HepG2 (cell line): ENCODE data around the gene MDM4. TPM values are rescaled to one million over a fixed set of nuclear protein-coding genes. Genes with fewer than 3 reads are reported as not detected.

Source experiments
- BHLHE40 ChIP-seq: IDR thresholded peaks from 2 replicates; pipeline ENCODE4 v1.6.1; 2011; ENCODE audit warnings: low read length, improper control_type of control experiment
- FOXA1 ChIP-seq, 2 experiments: fragments of 450-650 bp in 1 of 2; sonication (generic) in 1 of 2; formaldehyde crosslinking in 1 of 2; IDR thresholded peaks; 2 replicates each; pipeline versions ENCODE4 v1.4.0 to v1.6.1; 2016 to 2020; ENCODE audit warnings: missing genetic modification reagents in 1 of 2
- GLI4 ChIP-seq: sonication (generic); formaldehyde crosslinking; IDR thresholded peaks from 2 replicates; pipeline ENCODE4 v1.5.1; 2020; ENCODE audit warnings: missing genetic modification reagents, mild to moderate bottlenecking, moderate library complexity, borderline replicate concordance
- KDM6A ChIP-seq: IDR thresholded peaks from 2 replicates; pipeline ENCODE4 v1.6.1; 2016; ENCODE audit warnings: low read depth
- SNRNP70 ChIP-seq: fragments of 200-400 bp; formaldehyde crosslinking; IDR thresholded peaks from 2 replicates; pipeline ENCODE4 v1.6.1; 2017; ENCODE audit warnings: mild to moderate bottlenecking, low read depth, low read length, moderate library complexity
- ZBED4 ChIP-seq: sonication (generic); formaldehyde crosslinking; IDR thresholded peaks from 2 replicates; pipeline ENCODE4 v1.4.0; 2020; ENCODE audit warnings: missing genetic modification reagents, borderline replicate concordance
- ZNF12 ChIP-seq: sonication (generic); formaldehyde crosslinking; IDR thresholded peaks from 2 replicates; pipeline ENCODE4 v1.5.0; 2020; ENCODE audit warnings: missing genetic modification reagents
- ZNF143 ChIP-seq: sonication (generic); formaldehyde crosslinking; IDR thresholded peaks from 2 replicates; pipeline ENCODE4 v1.4.0; 2020; ENCODE audit warnings: missing genetic modification reagents
- ZNF460 ChIP-seq: sonication (generic); formaldehyde crosslinking; IDR thresholded peaks from 2 replicates; pipeline ENCODE4 v1.5.1; 2020; ENCODE audit warnings: missing genetic modification reagents, mild to moderate bottlenecking, borderline replicate concordance
- ZNF556 ChIP-seq: sonication (generic); formaldehyde crosslinking; IDR thresholded peaks from 2 replicates; pipeline ENCODE4 v1.4.0; 2020; ENCODE audit warnings: mild to moderate bottlenecking, missing genetic modification reagents, borderline replicate concordance
- ZNF615 ChIP-seq: sonication (generic); formaldehyde crosslinking; IDR thresholded peaks from 2 replicates; pipeline ENCODE4 v1.5.0; 2020; ENCODE audit warnings: mild to moderate bottlenecking, missing genetic modification reagents, borderline replicate concordance
- polyA plus RNA-seq, 8 experiments: library from polyadenylated mRNA; depleted of rRNA in 3 of 8; stranded (reverse) in 7 of 8; unstranded in 1 of 8; fragments of >200 nt; fragmentation: Illumina TruSeq in 4 of 8; extraction: Trizol in 4 of 8; gene quantifications; 2 replicates each; pipeline versions ENCODE4 v1.2.1 to v1.2.3, GENCODE V29; 2011 to 2016; ENCODE audit warnings: low read depth in 4 of 8, missing spikeins in 1 of 8, mixed read lengths in 1 of 8; ENCODE audit not compliant: insufficient read depth in 1 of 8
- total RNA-seq, 5 experiments: library from RNA; depleted of rRNA; stranded (reverse); fragments of >200 nt; fragmentation: Illumina TruSeq; extraction: Trizol; gene quantifications; 2 replicates each; pipeline ENCODE4 v1.2.3, GENCODE V29; 2016; ENCODE audit warnings: low read depth in 1 of 5
- TF ChIP-seq, protein P1 (sequence below): sonication (generic); formaldehyde crosslinking; IDR thresholded peaks from 2 replicates; pipeline ENCODE4 v1.5.0; 2020; ENCODE audit warnings: mild to moderate bottlenecking, missing genetic modification reagents
- TF ChIP-seq, protein P2 (sequence below), 2 experiments: fragments of 450-650 bp in 1 of 2; sonication (generic) in 1 of 2; formaldehyde crosslinking in 1 of 2; IDR thresholded peaks; 2 replicates each; pipeline versions ENCODE4 v1.6.1 to v1.8.0; 2016 to 2022; ENCODE audit warnings: antibody characterized with exemption in 1 of 2, mild to moderate bottlenecking in 1 of 2, missing genetic modification reagents in 1 of 2

The MDM4 gene
- total and polyA plus RNA-seq, 2 of the 13 experiments (the other 11 are each of a cell fraction or from before 2014, with no cell fraction given), result 14.9 to 19.0 TPM

DNA sequence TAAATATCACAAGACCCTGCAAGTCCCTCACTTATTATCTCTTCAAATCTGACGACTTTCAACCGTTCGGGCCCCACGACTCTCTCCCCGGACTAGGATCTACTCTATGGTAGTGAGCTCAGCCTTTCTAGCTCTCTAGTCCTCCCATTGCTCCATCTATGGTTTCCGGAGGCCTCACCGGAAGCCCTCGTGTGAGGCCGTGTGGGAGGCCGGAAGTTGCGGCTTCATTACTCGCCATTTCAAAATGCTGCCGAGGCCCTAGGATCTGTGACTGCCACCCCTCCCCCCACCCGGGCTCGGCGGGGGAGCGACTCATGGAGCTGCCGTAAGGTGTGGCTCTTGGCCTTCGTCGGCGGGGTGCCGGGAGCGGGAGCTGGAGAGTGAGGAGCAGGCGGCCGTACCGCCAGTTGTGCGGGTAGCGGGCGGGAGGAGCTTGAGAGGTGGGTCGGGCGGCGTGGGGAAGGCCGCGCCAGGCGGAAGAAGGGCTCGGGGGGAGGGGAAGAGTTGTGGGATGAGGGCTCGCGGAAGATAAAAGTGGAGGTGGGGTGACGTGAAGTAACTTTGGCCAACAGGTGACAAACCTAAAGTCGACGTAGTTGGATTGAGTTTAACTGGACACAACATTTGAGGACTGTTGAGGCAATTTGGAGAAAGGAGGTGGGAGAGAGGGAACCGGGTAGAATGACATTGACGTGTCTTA, at the start of gene MDM4 (continued):
- no peak for TF ChIP-seq BHLHE40
- TF ChIP-seq ZNF460 (CRISPR knock-in tag), result no peak
- TF ChIP-seq, protein P1, sequence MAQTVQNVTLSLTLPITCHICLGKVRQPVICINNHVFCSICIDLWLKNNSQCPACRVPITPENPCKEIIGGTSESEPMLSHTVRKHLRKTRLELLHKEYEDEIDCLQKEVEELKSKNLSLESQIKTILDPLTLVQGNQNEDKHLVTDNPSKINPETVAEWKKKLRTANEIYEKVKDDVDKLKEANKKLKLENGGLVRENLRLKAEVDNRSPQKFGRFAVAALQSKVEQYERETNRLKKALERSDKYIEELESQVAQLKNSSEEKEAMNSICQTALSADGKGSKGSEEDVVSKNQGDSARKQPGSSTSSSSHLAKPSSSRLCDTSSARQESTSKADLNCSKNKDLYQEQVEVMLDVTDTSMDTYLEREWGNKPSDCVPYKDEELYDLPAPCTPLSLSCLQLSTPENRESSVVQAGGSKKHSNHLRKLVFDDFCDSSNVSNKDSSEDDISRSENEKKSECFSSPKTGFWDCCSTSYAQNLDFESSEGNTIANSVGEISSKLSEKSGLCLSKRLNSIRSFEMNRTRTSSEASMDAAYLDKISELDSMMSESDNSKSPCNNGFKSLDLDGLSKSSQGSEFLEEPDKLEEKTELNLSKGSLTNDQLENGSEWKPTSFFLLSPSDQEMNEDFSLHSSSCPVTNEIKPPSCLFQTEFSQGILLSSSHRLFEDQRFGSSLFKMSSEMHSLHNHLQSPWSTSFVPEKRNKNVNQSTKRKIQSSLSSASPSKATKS (CRISPR knock-in tag), result peak; percentile 93
- TF ChIP-seq, protein P2, sequence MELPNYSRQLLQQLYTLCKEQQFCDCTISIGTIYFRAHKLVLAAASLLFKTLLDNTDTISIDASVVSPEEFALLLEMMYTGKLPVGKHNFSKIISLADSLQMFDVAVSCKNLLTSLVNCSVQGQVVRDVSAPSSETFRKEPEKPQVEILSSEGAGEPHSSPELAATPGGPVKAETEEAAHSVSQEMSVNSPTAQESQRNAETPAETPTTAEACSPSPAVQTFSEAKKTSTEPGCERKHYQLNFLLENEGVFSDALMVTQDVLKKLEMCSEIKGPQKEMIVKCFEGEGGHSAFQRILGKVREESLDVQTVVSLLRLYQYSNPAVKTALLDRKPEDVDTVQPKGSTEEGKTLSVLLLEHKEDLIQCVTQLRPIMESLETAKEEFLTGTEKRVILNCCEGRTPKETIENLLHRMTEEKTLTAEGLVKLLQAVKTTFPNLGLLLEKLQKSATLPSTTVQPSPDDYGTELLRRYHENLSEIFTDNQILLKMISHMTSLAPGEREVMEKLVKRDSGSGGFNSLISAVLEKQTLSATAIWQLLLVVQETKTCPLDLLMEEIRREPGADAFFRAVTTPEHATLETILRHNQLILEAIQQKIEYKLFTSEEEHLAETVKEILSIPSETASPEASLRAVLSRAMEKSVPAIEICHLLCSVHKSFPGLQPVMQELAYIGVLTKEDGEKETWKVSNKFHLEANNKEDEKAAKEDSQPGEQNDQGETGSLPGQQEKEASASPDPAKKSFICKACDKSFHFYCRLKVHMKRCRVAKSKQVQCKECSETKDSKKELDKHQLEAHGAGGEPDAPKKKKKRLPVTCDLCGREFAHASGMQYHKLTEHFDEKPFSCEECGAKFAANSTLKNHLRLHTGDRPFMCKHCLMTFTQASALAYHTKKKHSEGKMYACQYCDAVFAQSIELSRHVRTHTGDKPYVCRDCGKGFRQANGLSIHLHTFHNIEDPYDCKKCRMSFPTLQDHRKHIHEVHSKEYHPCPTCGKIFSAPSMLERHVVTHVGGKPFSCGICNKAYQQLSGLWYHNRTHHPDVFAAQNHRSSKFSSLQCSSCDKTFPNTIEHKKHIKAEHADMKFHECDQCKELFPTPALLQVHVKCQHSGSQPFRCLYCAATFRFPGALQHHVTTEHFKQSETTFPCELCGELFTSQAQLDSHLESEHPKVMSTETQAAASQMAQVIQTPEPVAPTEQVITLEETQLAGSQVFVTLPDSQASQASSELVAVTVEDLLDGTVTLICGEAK (IDR thresholded peaks at IDR 0.05), result peak; percentile 83
- TF ChIP-seq, protein P2 (CRISPR knock-in tag; IDR thresholded peaks at IDR 0.05), result no peak; the same call in none of the 2 replicates
- no peak; the same call in 1 of the 2 replicates for TF ChIP-seq ZBED4
- TF ChIP-seq SNRNP70, result no peak
- peak; percentile 65; the same call in 1 of the 2 replicates for TF ChIP-seq ZNF143 (CRISPR knock-in tag)
- peak; percentile 95 for TF ChIP-seq ZNF615 (CRISPR knock-in tag)
- TF ChIP-seq GLI4 (CRISPR knock-in tag), result peak; percentile 94; the same call in 1 of the 2 replicates
- no peak for TF ChIP-seq ZNF12 (CRISPR knock-in tag)
- peak; percentile 93 for TF ChIP-seq ZNF556 (CRISPR knock-in tag)
- TF ChIP-seq FOXA1 (IDR thresholded peaks at IDR 0.05), result no peak
- no peak for TF ChIP-seq FOXA1 (CRISPR knock-in tag; IDR thresholded peaks at IDR 0.05)
- TF ChIP-seq KDM6A (CRISPR knock-in tag), result peak; percentile 74
